SKM-1 (cell line): ENCODE data around the gene SSPN.
"Not testable (repeated sequence)": the region's sequence is repeated elsewhere in the genome, so short reads cannot be mapped to it uniquely, and the experiment has no call there.

ENCODE experiments used
- DNase-seq: peaks from one replicate; lab custom pipeline; 2025; ENCODE audit not compliant: unreplicated experiment; lab: John Stamatoyannopoulos, UW

SSPN gene

GRCh38 chr12:26227361-26227745 lies 32.0 kb downstream of the SSPN start:
- no peak for DNase-seq

- DNase-seq = no peak
Measured at GRCh38 chr12:26229910-26230309, 34.5 kb downstream of the SSPN start.

GRCh38 chr12:26231470-26231869 lies 36.1 kb downstream of the SSPN start:
- DNase-seq = no peak

- no peak for DNase-seq
Measured at GRCh38 chr12:26231921-26232320, 36.5 kb downstream of the SSPN start.

GRCh38 chr12:26233631-26234030 lies 38.3 kb downstream of the SSPN start:
- no peak for DNase-seq

- DNase-seq = not testable (repeated sequence)
Measured at GRCh38 chr12:26235465-26235864, 40.1 kb downstream of the SSPN start.

- no peak for DNase-seq
Measured at GRCh38 chr12:26238341-26239121, 43.2 kb downstream of the SSPN start.

- no peak for DNase-seq
Measured at GRCh38 chr12:26239122-26239851, 43.9 kb downstream of the SSPN start.

- no peak for DNase-seq
Measured at GRCh38 chr12:26239852-26240815, 44.8 kb downstream of the SSPN start.

- no peak for DNase-seq
Measured at GRCh38 chr12:26241080-26241479, 45.7 kb downstream of the SSPN start.

- DNase-seq = no peak
Measured at GRCh38 chr12:26242683-26243082, 47.3 kb downstream of the SSPN start.

GRCh38 chr12:26244503-26244902 lies 49.1 kb downstream of the SSPN start:
- DNase-seq = no peak

GRCh38 chr12:26245175-26245942 lies 50.0 kb downstream of the SSPN start:
- DNase-seq = no peak

GRCh38 chr12:26246483-26247164 lies 51.3 kb downstream of the SSPN start:
- DNase-seq = no peak

GRCh38 chr12:26247873-26248272 lies 52.5 kb downstream of the SSPN start:
- no peak for DNase-seq

- DNase-seq = no peak
Measured at GRCh38 chr12:26250801-26251200, 55.4 kb downstream of the SSPN start.

GRCh38 chr12:26251600-26251999 lies 56.2 kb downstream of the SSPN start:
- no peak for DNase-seq

GRCh38 chr12:26252946-26253345 lies 57.6 kb downstream of the SSPN start:
- no peak for DNase-seq

GRCh38 chr12:26255893-26256645 lies 60.7 kb downstream of the SSPN start:
- DNase-seq = no peak
